Activated naive CD4-positive, alpha-beta T cell treated with anti-CD3 and anti-CD28 coated beads for 36 hours (primary cell): Measurements from ENCODE around the gene ELF5. TPM values are rescaled to one million over a fixed set of nuclear protein-coding genes. Genes with fewer than 3 reads are reported as not detected.
A peak's percentile ranks its signal among the peaks of the same experiment; 100 is the strongest.

Source experiments
- CTCF ChIA-PET: fragments of 350-600 bp; sonication (Branson Sonifier 250); formaldehyde crosslinking; loops from one replicate; lab custom pipeline; 2021; ENCODE audit warnings: antibody characterized with exemption; lab: Charles Lee
- DNase-seq: peaks from one replicate; pipeline ENCODE4 v3.0.0-alpha.2; 2020
- H3K27ac Mint-ChIP-seq: one replicate; pipeline ENCODE4 v1.8.0; 2021; ENCODE audit warnings: mild to moderate bottlenecking, mixed read lengths
- H3K27me3 Mint-ChIP-seq: one replicate; pipeline ENCODE4 v1.8.0; 2021; ENCODE audit warnings: low read depth, mixed read lengths
- H3K36me3 Mint-ChIP-seq: one replicate; pipeline ENCODE4 v1.8.0; 2021; ENCODE audit warnings: low read depth, mixed read lengths
- H3K4me1 Mint-ChIP-seq: one replicate; pipeline ENCODE4 v1.8.0; 2021; ENCODE audit warnings: low read depth, mixed read lengths
- H3K4me3 Mint-ChIP-seq: one replicate; pipeline ENCODE4 v1.8.0; 2021; ENCODE audit warnings: mild to moderate bottlenecking, moderate library complexity, mixed read lengths
- H3K9me3 Mint-ChIP-seq: one replicate; pipeline ENCODE4 v1.8.0; 2021; ENCODE audit warnings: mixed read lengths
- intact Hi-C: fragments of 100-400 bp; cut with micrococcal nuclease; formaldehyde crosslinking; loops from one replicate; pipeline ENCODE4 v1.15.1; 2023
- total RNA-seq, 2 experiments: library from RNA; stranded (reverse); gene quantifications; one replicate each; pipeline ENCODE4 v1.2.3, GENCODE V29; 2021

Gene ELF5
- total RNA-seq, 2 experiments from 2014 or later = not detected

GRCh38 chr11:34460278-34460677, 53.3 kb downstream of the ELF5 start:
- H3K27ac Mint-ChIP-seq = no peak overlapping the region
- DNase-seq = no peak
- H3K27me3 Mint-ChIP-seq = no peaks in the 10 kb centered on the region
- peaks cover 25% of the 10 kb centered on the region for H3K36me3 Mint-ChIP-seq
- H3K9me3 Mint-ChIP-seq = no peaks in the 10 kb centered on the region
- no peak overlapping the region for H3K4me3 Mint-ChIP-seq
- intact Hi-C loops = loop anchor here (10.0 kb wide), 1 partner anchor 465 kb away; no protein-coding TSS in a partner anchor
- CTCF ChIA-PET = no interaction called here
- H3K4me1 Mint-ChIP-seq = no peaks in the 10 kb centered on the region

GRCh38 chr11:34459507-34460162, 54.0 kb downstream of the ELF5 start:
- CTCF ChIA-PET = no interaction called here
- Mint-ChIP-seq H3K27ac (no peak overlapping the region), H3K9me3 (no peaks in the 10 kb centered on the region), H3K4me1 (no peaks in the 10 kb centered on the region), H3K4me3 (no peak overlapping the region), H3K36me3 (peaks cover 22% of the 10 kb centered on the region), H3K27me3 (no peaks in the 10 kb centered on the region)
- intact Hi-C loops = loop anchor here (10.0 kb wide), 1 partner anchor 465 kb away; no protein-coding TSS in a partner anchor
- DNase-seq = no peak

- intact Hi-C loops = no loop called here
Observed at GRCh38 chr11:34458525-34458924, 55.1 kb downstream of the ELF5 start.

GRCh38 chr11:34457607-34458006, 56.0 kb downstream of the ELF5 start:
- no peaks in the 10 kb centered on the region for H3K9me3 Mint-ChIP-seq
- CTCF ChIA-PET = interaction anchor here (2.1 kb wide), 1 partner anchor 10 kb away, joined by 9 read pairs; no protein-coding TSS in a partner anchor
- H3K27ac Mint-ChIP-seq = no peak overlapping the region
- no peaks in the 10 kb centered on the region for H3K27me3 Mint-ChIP-seq
- no peaks in the 10 kb centered on the region for H3K4me1 Mint-ChIP-seq
- intact Hi-C loops = no loop called here
- no peak overlapping the region for H3K4me3 Mint-ChIP-seq
- peaks cover 12% of the 10 kb centered on the region for H3K36me3 Mint-ChIP-seq
- DNase-seq = no peak

More at GRCh38 chr11:34458525-34458924, 55.1 kb downstream of the ELF5 start:
- Mint-ChIP-seq H3K27ac (no peak overlapping the region), H3K4me3 (no peak overlapping the region), H3K36me3 (peaks cover 15% of the 10 kb centered on the region), H3K4me1 (no peaks in the 10 kb centered on the region), H3K9me3 (no peaks in the 10 kb centered on the region), H3K27me3 (no peaks in the 10 kb centered on the region)
- CTCF ChIA-PET = interaction anchor here (0.7 kb wide), 1 partner anchor 11 kb away, joined by 4 read pairs; no protein-coding TSS in a partner anchor
- no peak for DNase-seq

GRCh38 chr11:34454308-34455032, 59.1 kb downstream of the ELF5 start:
- Mint-ChIP-seq H3K9me3 (no peaks in the 10 kb centered on the region), H3K36me3 (peaks cover 14% of the 10 kb centered on the region), H3K4me3 (no peak overlapping the region), H3K27me3 (no peaks in the 10 kb centered on the region), H3K27ac (no peak overlapping the region), H3K4me1 (no peaks in the 10 kb centered on the region)
- CTCF ChIA-PET = interaction anchor here (0.6 to 0.7 kb wide), 2 partner anchors 72 to 1199 kb away, joined by 3 read pairs; no protein-coding TSS in a partner anchor
- intact Hi-C loops = no loop called here
- no peak for DNase-seq

GRCh38 chr11:34451053-34451452, 62.5 kb downstream of the ELF5 start:
- CTCF ChIA-PET = interaction anchor here (1.0 kb wide), 1 partner anchor 136 kb away, joined by 3 read pairs; no protein-coding TSS in a partner anchor
- intact Hi-C loops = no loop called here

GRCh38 chr11:34449013-34449412, 64.6 kb downstream of the ELF5 start:
- intact Hi-C loops = no loop called here
- CTCF ChIA-PET = interaction anchor here (0.9 to 1.7 kb wide), 2 partner anchors 64 to 95 kb away, joined by 4 read pairs; no protein-coding TSS in a partner anchor
- peaks cover 5% of the 10 kb centered on the region for H3K36me3 Mint-ChIP-seq
- peak; percentile 49 for DNase-seq
- H3K4me3 Mint-ChIP-seq = no peak overlapping the region
- H3K9me3 Mint-ChIP-seq = no peaks in the 10 kb centered on the region
- no peak overlapping the region for H3K27ac Mint-ChIP-seq
- no peaks in the 10 kb centered on the region for H3K27me3 Mint-ChIP-seq
- peaks cover 21% of the 10 kb centered on the region for H3K4me1 Mint-ChIP-seq

More at GRCh38 chr11:34451053-34451452, 62.5 kb downstream of the ELF5 start:
- DNase-seq = no peak
- Mint-ChIP-seq H3K27me3 (no peaks in the 10 kb centered on the region), H3K4me3 (no peak overlapping the region), H3K36me3 (peaks cover 5% of the 10 kb centered on the region), H3K9me3 (no peaks in the 10 kb centered on the region), H3K4me1 (peaks cover 19% of the 10 kb centered on the region), H3K27ac (no peak overlapping the region)

- Mint-ChIP-seq H3K27ac (no peak overlapping the region), H3K4me3 (no peak overlapping the region), H3K27me3 (no peaks in the 10 kb centered on the region), H3K4me1 (peaks cover 24% of the 10 kb centered on the region), H3K9me3 (no peaks in the 10 kb centered on the region), H3K36me3 (peaks cover 3% of the 10 kb centered on the region)
- no peak for DNase-seq
- intact Hi-C loops = no loop called here
- CTCF ChIA-PET = interaction anchor here (0.6 to 1.7 kb wide), 3 partner anchors 64 to 94 kb away, joined by 3 to 4 read pairs (median 4); no protein-coding TSS in a partner anchor
Observed at GRCh38 chr11:34448223-34448994, 65.2 kb downstream of the ELF5 start.

- CTCF ChIA-PET = interaction anchor here (0.6 to 1.5 kb wide), 4 partner anchors 9 to 46 kb away, joined by 3 to 4 read pairs (median 4); no protein-coding TSS in a partner anchor
Observed at GRCh38 chr11:34447044-34447443, 66.5 kb downstream of the ELF5 start.

GRCh38 chr11:34446386-34446785, 67.2 kb downstream of the ELF5 start:
- intact Hi-C loops = no loop called here
- H3K4me1 Mint-ChIP-seq = peaks cover 33% of the 10 kb centered on the region
- no peaks in the 10 kb centered on the region for H3K9me3 Mint-ChIP-seq
- CTCF ChIA-PET = interaction anchor here (0.6 to 1.5 kb wide), 3 partner anchors 9 to 63 kb away, joined by 3 to 5 read pairs (median 4); no protein-coding TSS in a partner anchor
- H3K4me3 Mint-ChIP-seq = no peak overlapping the region
- H3K36me3 Mint-ChIP-seq = peaks cover 3% of the 10 kb centered on the region
- no peak for DNase-seq
- H3K27ac Mint-ChIP-seq = no peak overlapping the region
- no peaks in the 10 kb centered on the region for H3K27me3 Mint-ChIP-seq

More at GRCh38 chr11:34447044-34447443, 66.5 kb downstream of the ELF5 start:
- H3K27me3 Mint-ChIP-seq = no peaks in the 10 kb centered on the region
- H3K9me3 Mint-ChIP-seq = no peaks in the 10 kb centered on the region
- intact Hi-C loops = loop anchor here (1.0 kb wide), 1 partner anchor 8 kb away; no protein-coding TSS in a partner anchor
- H3K27ac Mint-ChIP-seq = no peak overlapping the region
- H3K4me1 Mint-ChIP-seq = peaks cover 33% of the 10 kb centered on the region
- H3K4me3 Mint-ChIP-seq = no peak overlapping the region
- no peak for DNase-seq
- H3K36me3 Mint-ChIP-seq = peaks cover 3% of the 10 kb centered on the region

GRCh38 chr11:34445956-34446355, 67.6 kb downstream of the ELF5 start:
- CTCF ChIA-PET = interaction anchor here (0.5 to 1.4 kb wide), 2 partner anchors 22 to 900 kb away, joined by 4 to 5 read pairs; no protein-coding TSS in a partner anchor
- Mint-ChIP-seq H3K9me3 (no peaks in the 10 kb centered on the region), H3K4me1 (peaks cover 35% of the 10 kb centered on the region), H3K27ac (no peak overlapping the region), H3K4me3 (no peak overlapping the region), H3K27me3 (no peaks in the 10 kb centered on the region), H3K36me3 (peaks cover 3% of the 10 kb centered on the region)
- intact Hi-C loops = no loop called here
- DNase-seq = no peak
